WI38 (cell line): Measurements from ENCODE around the gene OR5H1.

Source experiments
- H3K4me3 ChIP-seq: 2 replicates; pipeline ENCODE4 v1.5.1; 2011; ENCODE audit warnings: low read depth, mild to moderate bottlenecking, control low read depth, low read length
- TF ChIP-seq, protein P1 (sequence below): IDR thresholded peaks from 2 replicates; pipeline ENCODE4 v1.5.1; 2012; ENCODE audit warnings: low read depth, mild to moderate bottlenecking, control low read depth, low read length

The OR5H1 gene

GRCh38 chr3:98130421-98130820 lies at the start of gene OR5H1:
Gene OR5H1 (plus strand): TSS chr3:98130721. CDS start chr3:98132698, 1,977 bp downstream.
- TF ChIP-seq, protein P1, sequence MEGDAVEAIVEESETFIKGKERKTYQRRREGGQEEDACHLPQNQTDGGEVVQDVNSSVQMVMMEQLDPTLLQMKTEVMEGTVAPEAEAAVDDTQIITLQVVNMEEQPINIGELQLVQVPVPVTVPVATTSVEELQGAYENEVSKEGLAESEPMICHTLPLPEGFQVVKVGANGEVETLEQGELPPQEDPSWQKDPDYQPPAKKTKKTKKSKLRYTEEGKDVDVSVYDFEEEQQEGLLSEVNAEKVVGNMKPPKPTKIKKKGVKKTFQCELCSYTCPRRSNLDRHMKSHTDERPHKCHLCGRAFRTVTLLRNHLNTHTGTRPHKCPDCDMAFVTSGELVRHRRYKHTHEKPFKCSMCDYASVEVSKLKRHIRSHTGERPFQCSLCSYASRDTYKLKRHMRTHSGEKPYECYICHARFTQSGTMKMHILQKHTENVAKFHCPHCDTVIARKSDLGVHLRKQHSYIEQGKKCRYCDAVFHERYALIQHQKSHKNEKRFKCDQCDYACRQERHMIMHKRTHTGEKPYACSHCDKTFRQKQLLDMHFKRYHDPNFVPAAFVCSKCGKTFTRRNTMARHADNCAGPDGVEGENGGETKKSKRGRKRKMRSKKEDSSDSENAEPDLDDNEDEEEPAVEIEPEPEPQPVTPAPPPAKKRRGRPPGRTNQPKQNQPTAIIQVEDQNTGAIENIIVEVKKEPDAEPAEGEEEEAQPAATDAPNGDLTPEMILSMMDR: no peak
- H3K4me3 ChIP-seq: no peak within 1 kb of the TSS

DNA sequence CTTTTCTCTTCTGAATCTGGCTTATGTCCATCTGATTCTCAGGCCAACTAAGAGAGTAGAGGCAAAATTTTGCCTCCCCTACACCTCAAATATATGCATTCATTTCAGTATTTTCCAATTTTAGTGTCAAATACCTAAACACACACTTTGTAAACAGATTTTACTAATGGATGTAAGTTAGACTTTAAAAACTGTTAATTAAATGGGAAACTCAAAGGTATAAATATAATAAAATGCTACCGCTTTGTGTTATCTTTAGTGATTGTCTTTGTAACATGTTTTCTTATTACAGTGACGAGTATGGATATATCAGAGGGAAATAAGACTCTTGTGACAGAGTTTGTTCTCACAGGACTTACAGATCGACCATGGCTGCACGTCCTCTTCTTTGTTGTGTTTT lies 43.6 kb upstream of the OR5H1 start, which contains the start of gene OR5AC2:
Gene OR5AC2 (plus strand): TSS at position 301 of the 400 bp plus-strand sequence. CDS start 0 bp downstream, at position 301.
- TF ChIP-seq, protein P1: no peak
- no peak within 1 kb of the TSS for H3K4me3 ChIP-seq

DNA sequence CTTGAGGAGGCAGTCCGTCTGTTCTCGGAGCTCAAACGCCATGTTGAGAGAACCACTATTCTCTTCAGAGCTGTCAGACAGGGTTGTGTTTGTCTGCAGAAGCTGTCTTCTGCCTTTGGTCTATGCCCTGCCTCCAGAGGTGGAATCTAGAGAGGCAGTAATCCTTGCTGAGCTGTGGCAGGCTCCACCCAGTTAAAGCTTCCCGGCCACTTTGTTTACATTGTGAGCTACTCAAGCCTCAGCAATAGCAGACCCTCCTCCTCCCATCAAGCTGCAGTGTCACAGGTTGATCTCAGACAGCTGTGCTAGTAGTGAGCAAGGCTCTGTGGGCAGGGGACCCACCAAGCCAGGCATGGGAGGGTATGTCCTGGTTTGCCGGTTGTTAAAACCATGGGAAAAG lies 34.6 kb upstream of the OR5H1 start:
- no peak overlapping the region for H3K4me3 ChIP-seq
- TF ChIP-seq, protein P1: no peak

DNA sequence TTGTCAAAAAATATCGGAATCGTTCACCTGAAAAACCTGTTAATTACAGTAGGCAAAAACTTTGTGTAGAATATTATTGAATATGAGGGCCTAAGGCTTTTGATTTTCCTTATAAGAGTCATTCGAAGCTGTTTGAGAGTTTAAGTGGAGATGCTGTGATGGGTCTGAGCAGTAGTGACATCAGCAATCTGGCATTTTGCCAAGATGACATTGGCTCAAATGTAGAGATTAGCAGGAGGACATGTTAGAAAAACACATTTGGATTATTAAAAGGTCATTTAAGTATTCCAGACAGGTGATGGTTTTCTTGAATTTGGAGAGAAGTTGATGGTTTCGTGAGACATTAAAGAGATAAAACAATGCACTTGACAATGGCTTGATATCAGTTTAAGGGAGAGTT lies 30.7 kb upstream of the OR5H1 start:
- TF ChIP-seq, protein P1: no peak
- H3K4me3 ChIP-seq: no peak overlapping the region

DNA sequence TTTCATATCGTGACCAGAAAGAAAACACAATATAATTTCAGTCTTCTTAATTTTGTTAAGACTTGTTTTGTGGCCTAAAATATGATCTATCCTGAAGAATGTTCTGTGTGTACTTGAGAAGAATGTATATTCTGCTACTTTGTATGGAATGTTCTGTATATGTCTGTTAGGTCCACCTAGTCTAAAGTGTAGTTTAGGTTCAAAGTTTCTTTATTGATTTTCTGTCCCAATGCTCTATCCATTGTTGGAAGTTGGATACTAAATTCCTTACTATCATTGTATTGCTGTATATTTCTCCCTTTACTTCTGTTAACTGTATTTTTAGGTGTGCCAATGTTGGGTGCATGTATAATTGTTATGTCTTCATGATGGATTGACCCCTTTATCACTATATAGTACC lies 22.4 kb upstream of the OR5H1 start:
- TF ChIP-seq, protein P1: no peak

GRCh38 chr3:98109807-98110549 lies 20.5 kb upstream of the OR5H1 start:
- no peak overlapping the region for H3K4me3 ChIP-seq
- TF ChIP-seq, protein P1: no peak

More for the DNA sequence above, 22.4 kb upstream of the OR5H1 start:
- H3K4me3 ChIP-seq: no peak overlapping the region

DNA sequence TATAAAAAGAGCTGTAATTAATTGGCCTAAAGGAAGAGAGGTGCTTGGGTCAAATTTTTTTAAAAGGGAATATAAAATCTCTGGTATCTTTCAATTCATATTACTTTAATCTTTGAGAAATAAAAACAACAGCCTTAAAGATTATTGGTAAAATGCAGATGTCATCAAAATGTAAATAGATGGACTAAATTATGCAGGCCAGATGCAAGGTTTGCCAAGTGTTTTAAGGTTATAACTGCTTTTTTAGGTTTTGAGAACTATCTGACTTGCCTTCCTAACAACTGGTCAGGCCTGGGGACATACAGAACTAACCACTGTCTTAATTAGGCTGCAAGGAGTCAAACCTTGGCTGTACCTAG lies 20.0 kb upstream of the OR5H1 start:
- no peak overlapping the region for H3K4me3 ChIP-seq
- TF ChIP-seq, protein P1: no peak
